MCF 10A (cell line): ENCODE results near the gene HSPH1. TPM values are rescaled to one million over a fixed set of nuclear protein-coding genes. Genes with fewer than 3 reads are reported as not detected.

Experiments
- BruUV-seq: library from RNA; stranded (reverse); fragments of 400-500 nt; replicated peaks from 2 replicates; lab custom pipeline; 2021; lab: Mats Ljungman, UMichigan
- CTCF ChIA-PET: fragments of 300-600 bp; sonication (Branson Sonifier 250); formaldehyde crosslinking; extraction: SDS; loops from one replicate; lab custom pipeline; 2021; ENCODE audit warnings: antibody characterized with exemption, inconsistent platforms; lab: Yijun Ruan, JAX
- POLR2A ChIA-PET: fragments of 300-600, 350-650 bp; sonication (Branson Sonifier 250); formaldehyde crosslinking; extraction: SDS; loops from one replicate; lab custom pipeline; 2020; ENCODE audit warnings: antibody characterized with exemption, inconsistent platforms; lab: Yijun Ruan, JAX
- DNase-seq: peaks from one replicate; pipeline ENCODE4 v3.0.0-alpha.2; 2018; ENCODE audit not compliant: unreplicated experiment
- H3K27ac Mint-ChIP-seq: one replicate; pipeline ENCODE4 v1.8.0; 2022; ENCODE audit warnings: mild to moderate bottlenecking, low read depth, mixed read lengths; ENCODE audit not compliant: unreplicated experiment
- H3K27me3 Mint-ChIP-seq: one replicate; pipeline ENCODE4 v1.8.0; 2022; ENCODE audit warnings: mixed read lengths; ENCODE audit not compliant: insufficient read depth, unreplicated experiment
- H3K36me3 Mint-ChIP-seq: one replicate; pipeline ENCODE4 v1.8.0; 2022; ENCODE audit warnings: mild to moderate bottlenecking, moderate library complexity, mixed read lengths; ENCODE audit not compliant: insufficient read depth, unreplicated experiment
- H3K4me1 Mint-ChIP-seq: one replicate; pipeline ENCODE4 v1.8.0; 2022; ENCODE audit warnings: mixed read lengths; ENCODE audit not compliant: insufficient read depth, unreplicated experiment
- H3K4me3 Mint-ChIP-seq: one replicate; pipeline ENCODE4 v1.8.0; 2022; ENCODE audit warnings: mild to moderate bottlenecking, moderate library complexity, mixed read lengths; ENCODE audit not compliant: unreplicated experiment
- H3K9me3 Mint-ChIP-seq: one replicate; pipeline ENCODE4 v1.8.0; 2022; ENCODE audit warnings: mixed read lengths; ENCODE audit not compliant: unreplicated experiment
- CTCF ChIP-seq: fragments of 200-600 bp; IDR thresholded peaks from one replicate; pipeline ENCODE4 v1.8.0; 2022; ENCODE audit warnings: antibody characterized with exemption, mild to moderate bottlenecking; ENCODE audit not compliant: unreplicated experiment
- intact Hi-C: fragments of 100-400 bp; cut with micrococcal nuclease; formaldehyde crosslinking; loops from 2 replicates; pipeline ENCODE4 v1.14.1; 2022
- total RNA-seq: library from RNA; stranded (reverse); gene quantifications from 2 replicates; pipeline ENCODE4 v1.2.3, GENCODE V29; 2022

The HSPH1 gene
- total RNA-seq, 1 experiment from 2014 or later, result 67.8 TPM

- CTCF ChIA-PET, result no interaction called here
- Mint-ChIP-seq H3K36me3 (peaks cover 6% of the 10 kb centered on the region), H3K4me1 (no peaks in the 10 kb centered on the region), H3K9me3 (no peaks in the 10 kb centered on the region), H3K4me3 (no peak overlapping the region), H3K27me3 (peaks cover 26% of the 10 kb centered on the region), H3K27ac (no peak overlapping the region)
- BruUV-seq, result no TSS peak
- no peak for DNase-seq
- TF ChIP-seq CTCF, result no peak
- POLR2A ChIA-PET, result interaction anchor here (2.1 kb wide), 1 partner anchor 30 kb away, joined by 6 read pairs; no protein-coding TSS in a partner anchor
- intact Hi-C loops, result no loop called here
Observed at GRCh38 chr13:31122544-31123260, 39.0 kb downstream of the HSPH1 start.

- ChIA-PET POLR2A (interaction anchor here (1.1 to 2.1 kb wide), 2 partner anchors 27 to 29 kb away, joined by 4 to 6 read pairs; no protein-coding TSS in a partner anchor), CTCF (no interaction called here)
- Mint-ChIP-seq H3K27ac (no peak overlapping the region), H3K36me3 (peaks cover 6% of the 10 kb centered on the region), H3K4me3 (no peak overlapping the region), H3K4me1 (no peaks in the 10 kb centered on the region), H3K27me3 (peaks cover 31% of the 10 kb centered on the region), H3K9me3 (no peaks in the 10 kb centered on the region)
- no peak for DNase-seq
- no peak for TF ChIP-seq CTCF
- no TSS peak for BruUV-seq
- intact Hi-C loops, result no loop called here
Observed at GRCh38 chr13:31122143-31122542, 39.6 kb downstream of the HSPH1 start.

GRCh38 chr13:31121379-31122140 is 40.1 kb downstream of the HSPH1 start:
- ChIA-PET CTCF (no interaction called here), POLR2A (interaction anchor here (0.6 to 2.1 kb wide), 3 partner anchors 19 to 28 kb away, joined by 3 to 6 read pairs (median 4); no protein-coding TSS in a partner anchor)
- DNase-seq, result no peak
- no TSS peak for BruUV-seq
- peaks cover 6% of the 10 kb centered on the region for H3K36me3 Mint-ChIP-seq
- H3K4me1 Mint-ChIP-seq, result no peaks in the 10 kb centered on the region
- H3K9me3 Mint-ChIP-seq, result no peaks in the 10 kb centered on the region
- intact Hi-C loops, result no loop called here
- peaks cover 37% of the 10 kb centered on the region for H3K27me3 Mint-ChIP-seq
- no peak overlapping the region for H3K27ac Mint-ChIP-seq
- no peak overlapping the region for H3K4me3 Mint-ChIP-seq
- no peak for TF ChIP-seq CTCF
